Measurements from ENCODE around the gene SPEM2. TPM values are rescaled to one million over a fixed set of nuclear protein-coding genes. Genes with fewer than 3 reads are reported as not detected.

Gene SPEM2
- total RNA-seq, 3 donors from 2014 or later (not counting 1 experiment from before 2014, with no cell fraction given): not detected

- Histone ChIP-seq H3K27ac (ENCODE audit: low read length) (no peak overlapping the region), H3K4me3 (ENCODE audit: low read length) (no peak overlapping the region), H3K27me3 (ENCODE audit: control insufficient read depth, insufficient read depth, low read length) (no peaks in the 10 kb centered on the region), H3K36me3 (ENCODE audit: control insufficient read depth, insufficient read depth, low read length) (no peaks in the 10 kb centered on the region), H3K4me1 (ENCODE audit: control insufficient read depth, insufficient read depth, low read length) (peaks cover 23% of the 10 kb centered on the region), H3K9me3 (ENCODE audit: control insufficient read depth, insufficient read depth, low read length) (no peaks in the 10 kb centered on the region)
- DNase-seq (no peak), ATAC-seq (no peak)
- Mint-ChIP-seq H3K27ac (no peak overlapping the region), H3K36me3 (no peaks in the 10 kb centered on the region), H3K9me3 (no peaks in the 10 kb centered on the region), H3K27me3 (ENCODE audit: low read depth in 2 of 2) (no peaks in the 10 kb centered on the region), H3K4me1 (peaks cover 12 to 20% of the 10 kb centered on the region in 2 donors), H3K4me3 (no peak overlapping the region)
- WGBS (ENCODE audit: insufficient coverage): 96% methylated on average over 11 of the region's 11 CpGs
- intact Hi-C loops (cut with micrococcal nuclease): no loop called here
- TF ChIP-seq CTCF (IDR thresholded peaks at IDR 0.05): no peak
Observed at GRCh38 chr17:7432296-7432695, 6.9 kb downstream of the SPEM2 start.

DNA sequence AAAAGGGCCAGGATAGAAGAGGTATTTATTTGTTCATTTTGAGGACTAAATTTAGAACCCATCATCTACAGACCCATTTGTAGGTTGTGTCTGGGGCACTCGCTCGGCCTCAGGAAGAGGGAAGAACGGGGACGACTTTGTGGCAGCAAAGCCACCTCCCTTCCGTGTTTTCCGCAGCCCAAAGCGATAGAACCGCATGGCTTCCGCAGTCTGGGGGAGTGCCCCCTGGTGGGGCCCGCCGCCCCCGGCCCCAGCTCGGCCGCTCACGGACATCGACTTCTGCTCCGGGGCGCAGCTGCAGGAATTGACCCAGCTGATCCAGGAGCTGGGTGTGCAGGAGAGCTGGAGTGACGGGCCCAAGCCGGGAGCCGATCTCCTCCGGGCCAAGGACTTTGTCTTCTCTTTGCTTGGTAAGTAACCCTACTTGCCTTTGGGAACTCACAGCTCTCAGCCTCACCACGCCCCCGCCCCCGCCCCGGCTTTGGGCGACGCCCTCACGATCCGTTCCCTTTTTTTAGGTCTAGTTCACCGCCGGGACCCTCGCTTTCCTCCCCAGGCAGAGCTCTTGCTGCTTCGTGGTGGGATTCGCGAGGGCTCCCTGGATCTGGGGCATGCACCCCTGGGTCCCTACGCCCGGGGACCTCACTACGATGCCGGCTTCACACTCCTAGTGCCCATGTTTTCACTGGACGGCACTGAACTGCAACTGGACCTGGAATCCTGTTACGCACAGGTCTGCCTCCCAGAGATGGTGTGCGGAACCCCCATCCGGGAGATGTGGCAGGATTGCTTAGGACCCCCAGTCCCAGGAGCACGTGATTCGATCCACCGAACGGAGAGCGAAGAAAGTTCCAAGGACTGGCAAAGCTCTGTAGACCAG lies 10.5 kb downstream of the SPEM2 start:
- Histone ChIP-seq H3K4me3 (ENCODE audit: low read length) (peak overlapping the region; percentile 50), H3K27me3 (ENCODE audit: control insufficient read depth, insufficient read depth, low read length) (peaks cover 26% of the 10 kb centered on the region), H3K9me3 (ENCODE audit: control insufficient read depth, insufficient read depth, low read length) (no peaks in the 10 kb centered on the region), H3K27ac (ENCODE audit: low read length) (peak overlapping the region; percentile 73), H3K36me3 (ENCODE audit: control insufficient read depth, insufficient read depth, low read length) (no peaks in the 10 kb centered on the region), H3K4me1 (ENCODE audit: control insufficient read depth, insufficient read depth, low read length) (peaks cover 57% of the 10 kb centered on the region)
- Mint-ChIP-seq H3K27me3 (ENCODE audit: low read depth in 2 of 2) (peaks cover 10 to 24% of the 10 kb centered on the region in 2 donors), H3K4me1 (peaks cover 29 to 49% of the 10 kb centered on the region in 2 donors), H3K4me3 (peak overlapping the region; percentile 91), H3K36me3 (no peaks in the 10 kb centered on the region), H3K27ac (peak overlapping the region; percentile 93 to 95), H3K9me3 (no peaks in the 10 kb centered on the region)
- peak; percentile 50 to 79 for DNase-seq
- peak; percentile 30 for TF ChIP-seq CTCF (IDR thresholded peaks at IDR 0.05)
- intact Hi-C loops (cut with micrococcal nuclease): loop anchor here (1.0 to 5.0 kb wide), 8 partner anchors 19 to 251 kb away; partner anchors contain the start of genes KCTD11, POLR2A, SENP3 and TMEM256
- peak; percentile 25 to 41 (median 27) for ATAC-seq
- 12% methylated on average over 49 of the region's 49 CpGs for WGBS (ENCODE audit: insufficient coverage)

GRCh38 chr17:7436556-7437368 lies 11.3 kb downstream of the SPEM2 start:
- intact Hi-C loops (cut with micrococcal nuclease): loop anchor here (2.0 to 5.0 kb wide), 3 partner anchors 48 to 84 kb away; partner anchors contain the start of genes KCTD11 and POLR2A
- whole genome bisulfite sequencing (ENCODE audit: insufficient coverage): 21% methylated on average over 92 of the region's 92 CpGs
- TF ChIP-seq CTCF (IDR thresholded peaks at IDR 0.05): peak; percentile 96

More at GRCh38 chr17:7436556-7437368, 11.3 kb downstream of the SPEM2 start:
- Histone ChIP-seq H3K27ac (ENCODE audit: low read length) (peak overlapping the region; percentile 73), H3K4me1 (ENCODE audit: control insufficient read depth, insufficient read depth, low read length) (peaks cover 57% of the 10 kb centered on the region), H3K36me3 (ENCODE audit: control insufficient read depth, insufficient read depth, low read length) (no peaks in the 10 kb centered on the region), H3K27me3 (ENCODE audit: control insufficient read depth, insufficient read depth, low read length) (peaks cover 31% of the 10 kb centered on the region), H3K4me3 (ENCODE audit: low read length) (peak overlapping the region; percentile 50), H3K9me3 (ENCODE audit: control insufficient read depth, insufficient read depth, low read length) (no peaks in the 10 kb centered on the region)
- Mint-ChIP-seq H3K4me3 (peak overlapping the region; percentile 91), H3K36me3 (no peaks in the 10 kb centered on the region), H3K27me3 (ENCODE audit: low read depth in 2 of 2) (peaks cover 18 to 30% of the 10 kb centered on the region in 2 donors), H3K9me3 (no peaks in the 10 kb centered on the region), H3K4me1 (peaks cover 29 to 49% of the 10 kb centered on the region in 2 donors), H3K27ac (peak overlapping the region; percentile 93 to 95)
- DNase-seq (peak; percentile 79 to 93), ATAC-seq (peak; percentile 64 to 85 (median 72))

Data from natural killer cell (primary cell).